HK-2 (cell line): ENCODE results near the gene ALPI.

ENCODE experiments used
- DNase-seq: peaks from one replicate; pipeline ENCODE4 v3.0.0-alpha.2; 2018; ENCODE audit not compliant: unreplicated experiment

Gene ALPI

DNA sequence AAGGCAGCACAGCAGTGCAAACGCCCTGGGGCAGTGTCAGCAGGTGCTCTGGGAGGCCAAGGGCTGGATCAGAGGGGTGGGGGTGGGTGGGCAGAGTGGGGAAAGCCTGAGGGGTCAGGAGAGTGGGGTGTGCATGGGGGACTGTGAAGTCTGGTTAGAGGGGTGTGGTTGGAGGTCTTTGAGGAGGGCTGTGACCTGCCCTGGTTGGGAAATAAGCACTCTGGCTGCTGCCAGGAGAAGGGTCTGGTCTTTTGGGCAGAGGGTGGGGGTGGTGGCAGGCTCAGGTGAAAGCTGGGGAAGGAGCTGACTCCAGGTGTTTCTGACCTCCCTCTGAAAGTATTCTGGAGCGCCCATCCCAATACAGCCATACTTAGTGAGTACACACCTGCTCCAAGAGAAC lies 4.2 kb downstream of the ALPI start:
- no peak for DNase-seq

DNA sequence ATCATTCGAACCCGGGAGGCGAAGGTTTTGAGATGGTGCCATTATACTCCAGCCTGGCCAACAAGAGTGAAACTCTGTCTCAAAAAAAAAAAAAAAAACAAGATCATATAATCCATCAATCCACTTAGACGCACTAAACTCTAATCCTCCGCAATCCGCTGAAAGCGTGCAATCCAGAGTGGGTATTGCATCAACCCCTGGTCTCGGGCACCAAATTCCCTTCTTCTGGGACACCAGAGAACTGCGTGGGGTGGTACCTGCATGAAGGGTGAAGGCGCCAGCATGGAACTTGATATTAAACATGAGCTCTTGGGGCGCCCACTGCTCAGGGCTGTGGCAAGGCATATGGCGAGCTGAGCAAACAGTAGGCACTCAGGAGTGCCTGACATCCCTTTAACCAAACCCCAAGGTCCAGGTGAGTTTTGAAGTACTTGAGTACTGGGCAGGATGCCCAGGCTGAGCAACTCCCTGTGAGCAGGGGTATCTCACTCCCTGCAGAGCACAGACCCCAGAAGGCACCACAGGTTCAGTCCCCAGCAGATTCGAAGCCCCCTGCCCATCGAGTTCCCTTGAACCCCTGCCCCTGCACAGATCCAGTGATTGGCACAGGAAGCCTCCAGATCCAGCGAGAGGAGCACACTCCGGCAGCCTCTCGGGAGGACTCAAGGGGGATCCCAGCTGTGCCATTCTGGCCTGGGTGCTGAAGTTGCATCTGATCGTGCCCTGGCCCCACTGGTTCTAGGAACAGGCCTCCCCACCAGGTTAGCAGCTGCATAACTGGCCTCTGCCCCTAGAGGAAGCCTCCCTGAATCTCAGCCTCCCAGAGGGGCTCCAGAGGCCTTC lies 8.0 kb downstream of the ALPI start:
- DNase-seq, result no peak

DNA sequence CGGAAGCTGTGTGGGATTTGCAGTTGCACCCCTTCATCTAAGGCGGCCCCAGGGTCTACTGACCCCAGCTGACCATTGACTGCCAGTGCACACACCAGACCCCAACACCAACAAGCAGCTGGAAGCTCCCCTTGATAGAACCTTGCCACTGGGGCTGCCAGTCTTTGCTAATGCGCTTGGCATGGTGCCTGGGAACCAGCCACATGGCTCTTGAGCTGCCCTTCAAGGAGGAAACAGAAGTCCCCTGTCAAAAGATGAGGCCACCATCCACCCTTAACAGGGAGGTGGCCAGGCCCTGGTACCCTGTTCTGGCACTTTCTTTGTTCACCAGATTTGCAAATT lies 8.6 kb downstream of the ALPI start:
- no peak for DNase-seq

DNA sequence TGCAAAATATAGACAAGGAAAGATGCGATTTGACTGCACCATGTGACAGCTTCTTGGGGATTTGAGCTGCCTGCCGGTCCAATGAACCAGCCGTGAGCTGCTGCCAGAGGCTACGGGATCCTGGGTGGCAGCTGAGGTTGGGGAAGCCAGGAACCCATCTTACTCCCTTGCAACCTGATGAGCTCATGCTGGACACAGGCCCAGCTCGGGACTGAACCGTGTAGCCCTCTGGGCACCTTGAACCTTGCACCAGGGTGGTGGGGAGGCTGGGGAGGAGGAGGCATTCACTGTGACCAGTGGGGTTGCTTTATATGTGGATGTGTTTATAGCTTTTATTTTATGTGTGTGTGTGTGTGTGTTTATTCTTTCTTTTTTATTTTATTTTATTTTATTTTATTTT lies 9.1 kb downstream of the ALPI start:
- DNase-seq, result no peak

DNA sequence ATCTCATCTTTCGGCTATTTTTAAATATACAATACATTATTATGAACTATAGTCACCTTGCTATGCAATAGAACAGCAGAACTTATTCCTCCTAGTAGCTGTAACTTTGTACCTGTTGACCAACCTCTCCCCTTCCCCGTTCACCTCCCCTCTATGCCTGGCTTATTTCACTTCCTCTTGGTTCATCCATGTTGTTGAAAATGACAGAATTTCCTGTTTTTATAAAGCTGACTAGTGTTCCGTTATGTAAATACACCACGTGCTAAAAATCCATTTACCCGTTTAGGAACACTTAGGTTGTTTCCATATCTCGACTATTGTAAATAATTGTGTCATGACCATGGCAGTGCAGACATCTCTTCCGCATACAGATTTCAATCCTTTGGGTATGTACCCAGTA lies 10.3 kb downstream of the ALPI start:
- DNase-seq, result no peak

DNA sequence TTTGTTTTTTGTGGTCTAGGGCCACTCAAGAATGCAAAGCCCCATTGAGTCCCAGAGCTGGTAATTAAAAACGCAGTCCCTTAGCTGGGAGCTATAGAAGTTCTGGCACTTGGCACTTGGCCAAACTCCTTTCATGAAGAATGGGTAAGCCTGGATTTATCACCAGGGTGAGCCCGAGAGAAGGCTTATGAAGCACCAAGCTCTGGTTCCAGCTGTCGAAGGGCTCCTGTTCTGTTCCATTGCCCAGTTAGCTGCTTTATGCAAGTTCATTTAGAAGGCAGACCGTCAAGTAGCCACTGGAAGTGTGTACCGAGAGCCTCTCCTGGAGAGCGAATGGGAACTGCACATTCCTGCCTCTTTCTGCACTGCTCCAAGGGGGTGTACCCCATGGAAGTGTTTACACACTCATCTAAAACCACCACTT lies 17.5 kb downstream of the ALPI start:
- DNase-seq, result no peak

DNA sequence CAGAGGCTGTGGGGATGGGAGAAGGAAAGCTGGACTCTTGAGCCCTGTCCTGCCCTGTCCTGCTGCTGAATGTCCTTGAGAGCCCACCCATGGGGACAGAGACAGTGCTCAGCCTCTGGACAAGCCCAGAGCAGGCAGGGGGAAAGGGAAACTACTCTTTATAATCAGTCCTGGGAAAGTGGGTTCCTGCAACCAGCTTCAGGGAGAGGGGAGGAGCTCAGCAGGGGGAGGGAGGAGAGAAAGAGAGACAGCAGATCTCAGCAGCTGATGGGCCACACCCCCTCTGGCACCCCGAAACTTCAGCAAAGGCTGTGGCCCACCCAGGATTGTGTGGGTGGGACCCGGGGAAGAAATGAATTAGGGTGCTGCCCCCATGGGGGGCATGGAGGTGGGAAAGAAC lies 20.1 kb downstream of the ALPI start:
- no peak for DNase-seq

DNA sequence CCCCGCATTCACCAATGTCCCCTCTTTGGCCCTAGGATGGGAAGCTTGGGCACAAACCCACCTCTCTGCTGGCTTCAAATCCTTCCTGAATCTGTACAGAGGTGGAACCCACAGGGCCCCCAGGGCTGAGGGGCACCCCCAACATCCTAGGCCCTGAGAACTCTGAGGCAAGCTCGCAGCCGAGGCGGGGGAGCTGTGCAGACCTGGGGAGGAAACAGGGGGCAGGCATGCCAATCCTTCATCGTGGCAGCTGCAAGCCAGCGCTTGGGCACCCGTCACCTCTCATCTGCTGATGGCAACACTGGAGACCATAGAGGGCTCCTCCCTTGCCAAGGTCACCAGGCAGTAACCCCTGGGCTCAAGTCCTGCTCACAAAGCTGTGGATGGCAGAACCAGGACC lies 20.8 kb downstream of the ALPI start:
- DNase-seq, result no peak

DNA sequence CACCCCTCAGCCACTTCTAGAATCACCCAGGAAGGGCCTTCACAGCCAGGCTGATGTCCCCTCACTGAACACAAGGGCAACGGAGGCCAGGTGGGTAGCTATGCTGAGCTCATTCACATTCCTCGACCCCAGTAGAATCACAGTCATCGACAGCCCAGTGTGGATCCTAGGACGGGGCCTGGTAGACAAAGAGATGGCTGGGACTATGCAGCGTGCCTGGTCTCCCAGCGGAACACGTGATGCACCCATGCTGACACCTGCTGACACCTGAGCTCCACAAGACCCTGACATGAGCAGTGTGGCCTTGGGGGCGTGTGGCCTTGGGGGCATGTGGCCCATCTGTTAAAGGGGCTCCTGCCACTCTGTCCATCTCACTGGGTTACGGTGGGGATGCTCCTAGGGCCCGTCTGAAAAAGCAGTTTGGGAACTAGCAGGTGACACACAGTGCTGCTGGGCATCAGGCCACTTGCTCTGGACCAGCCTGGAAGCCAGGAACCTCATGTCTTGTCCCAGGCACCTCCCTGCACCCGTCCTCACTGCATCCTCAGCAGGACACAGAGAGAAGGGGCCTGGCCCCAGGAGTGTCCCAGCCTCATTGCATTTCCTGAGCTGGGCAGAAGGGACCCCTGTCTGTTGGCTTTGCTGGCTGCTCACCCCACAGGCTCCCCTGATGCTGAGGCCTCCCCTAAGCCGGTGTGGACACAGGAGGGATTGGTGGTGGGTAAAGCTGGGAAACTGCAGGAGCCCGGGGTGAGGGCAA lies 22.0 kb downstream of the ALPI start:
- no peak for DNase-seq

DNA sequence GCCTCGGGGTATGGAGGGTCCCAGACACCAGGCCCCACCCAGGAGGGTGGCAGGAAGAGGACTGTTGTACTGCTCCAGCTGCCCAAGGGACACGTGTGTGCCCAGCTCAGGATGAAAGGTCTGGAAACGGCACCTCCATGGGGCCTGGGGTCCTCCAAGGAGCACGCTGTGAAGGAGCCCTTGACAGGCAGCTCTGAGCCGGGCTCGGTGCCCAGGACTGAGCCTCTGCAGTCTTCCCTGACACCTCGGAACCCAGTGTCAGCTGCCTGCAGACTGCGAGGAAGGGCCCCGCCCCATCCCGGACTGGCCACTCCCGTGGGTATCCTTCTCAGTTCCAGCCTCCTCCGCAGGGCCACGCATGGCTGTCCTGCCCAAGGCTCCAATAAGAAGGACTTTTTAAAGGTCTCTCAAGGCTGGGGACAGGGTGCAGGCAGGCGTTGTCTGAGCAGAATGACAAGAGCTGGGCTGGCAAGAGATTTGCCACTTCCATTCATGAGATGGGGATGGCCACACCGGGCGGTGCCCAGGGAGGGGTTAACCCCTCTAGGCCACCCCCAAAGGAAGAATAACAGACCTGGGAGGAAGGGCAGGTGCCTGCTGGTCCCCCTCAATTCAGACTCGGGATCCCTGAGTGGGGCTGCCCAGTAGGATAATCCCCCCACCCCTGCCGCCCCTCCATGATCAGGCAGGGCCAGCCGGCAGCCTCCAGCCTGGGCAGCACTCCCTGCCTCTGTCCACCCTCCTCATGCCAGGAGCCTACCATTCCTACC lies 22.8 kb downstream of the ALPI start:
- no peak for DNase-seq

DNA sequence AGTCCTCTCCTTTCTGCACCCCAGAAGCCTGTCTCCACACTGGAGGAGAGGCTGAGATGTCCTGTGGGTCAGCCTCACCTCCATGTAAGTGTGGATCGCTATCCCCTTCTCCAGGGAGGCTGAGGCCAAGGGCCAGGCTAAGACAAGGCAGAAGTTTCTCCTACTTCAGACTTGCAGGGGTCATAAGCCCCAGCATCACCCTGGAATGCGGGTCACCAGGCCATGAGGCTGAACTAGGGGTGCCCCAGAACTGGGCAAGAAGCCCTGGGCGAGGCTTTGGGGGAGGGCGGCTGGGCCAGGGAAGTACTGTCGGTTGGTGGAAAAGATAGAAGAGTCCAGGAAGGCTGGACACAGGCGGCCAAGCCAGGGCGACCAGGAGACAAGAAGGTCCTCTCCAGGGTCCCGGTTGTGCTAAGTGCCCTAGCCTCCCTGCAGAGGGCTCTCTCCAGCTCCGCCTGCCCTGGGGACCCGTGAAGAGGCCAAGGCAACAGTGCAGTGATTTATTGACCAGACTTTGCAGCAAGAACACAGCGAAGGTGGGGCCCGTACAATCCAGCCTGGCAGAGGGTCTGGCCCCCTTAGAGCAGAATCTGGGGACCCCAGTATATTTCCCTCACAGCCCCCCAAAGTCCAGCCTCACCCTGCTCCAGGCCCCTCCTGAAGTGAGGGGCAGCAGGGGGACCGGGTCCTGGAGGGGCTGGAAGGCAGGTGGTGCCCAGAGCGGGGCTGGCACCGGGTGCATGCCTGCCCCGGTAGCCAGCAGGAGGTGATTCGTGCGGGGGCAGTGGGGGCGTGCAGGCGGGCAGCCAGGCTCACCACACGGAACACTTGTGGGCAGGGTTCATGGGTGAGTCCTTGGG lies 23.6 kb downstream of the ALPI start:
- no peak for DNase-seq

DNA sequence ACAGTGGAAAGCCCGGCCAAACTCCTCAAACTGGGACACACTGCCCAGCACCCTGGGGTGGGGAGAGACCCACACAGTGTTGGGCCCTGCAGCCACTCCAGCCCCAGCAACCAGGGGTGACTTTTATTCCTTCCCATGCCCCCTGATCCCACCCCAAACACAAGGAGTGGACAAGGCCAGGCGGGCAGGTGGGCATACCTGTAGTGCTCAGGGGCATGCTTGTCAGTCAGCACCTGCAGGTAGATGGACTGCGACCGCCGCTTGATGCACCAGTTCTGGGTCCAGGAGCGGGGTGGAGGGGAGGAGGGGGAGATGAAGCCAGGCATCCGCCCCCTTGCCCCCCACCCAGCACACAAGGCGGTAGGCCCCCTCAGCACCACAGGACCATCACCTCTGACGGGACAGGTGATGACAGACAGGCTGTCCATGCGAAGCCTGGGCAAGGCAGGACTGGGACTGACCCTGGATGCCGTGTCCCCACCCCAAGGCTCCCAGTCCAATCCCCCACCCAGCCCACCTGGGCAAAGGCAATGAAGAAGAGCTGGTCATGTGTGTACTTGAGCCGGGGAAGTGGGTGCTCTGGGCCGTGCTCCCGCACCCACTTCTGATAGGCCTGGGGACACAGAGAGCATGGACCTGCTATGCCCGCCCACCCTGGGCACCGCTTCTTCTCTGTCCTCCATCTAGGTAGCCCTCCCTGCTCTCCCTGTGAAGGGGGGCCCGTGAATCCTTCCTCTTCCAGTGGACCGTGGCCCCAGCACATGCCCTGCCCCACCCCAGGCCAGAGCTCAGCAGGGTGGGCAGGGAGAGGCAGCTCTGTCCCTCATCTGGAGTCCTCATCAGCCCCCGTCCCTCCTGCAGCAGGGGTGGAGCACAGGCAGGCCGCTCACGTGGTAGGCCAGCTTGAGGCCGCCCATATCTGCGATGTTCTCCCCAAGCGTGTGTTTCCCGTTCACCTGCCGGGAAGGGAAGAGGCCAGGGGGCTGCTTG lies 24.5 kb downstream of the ALPI start:
- no peak for DNase-seq

DNA sequence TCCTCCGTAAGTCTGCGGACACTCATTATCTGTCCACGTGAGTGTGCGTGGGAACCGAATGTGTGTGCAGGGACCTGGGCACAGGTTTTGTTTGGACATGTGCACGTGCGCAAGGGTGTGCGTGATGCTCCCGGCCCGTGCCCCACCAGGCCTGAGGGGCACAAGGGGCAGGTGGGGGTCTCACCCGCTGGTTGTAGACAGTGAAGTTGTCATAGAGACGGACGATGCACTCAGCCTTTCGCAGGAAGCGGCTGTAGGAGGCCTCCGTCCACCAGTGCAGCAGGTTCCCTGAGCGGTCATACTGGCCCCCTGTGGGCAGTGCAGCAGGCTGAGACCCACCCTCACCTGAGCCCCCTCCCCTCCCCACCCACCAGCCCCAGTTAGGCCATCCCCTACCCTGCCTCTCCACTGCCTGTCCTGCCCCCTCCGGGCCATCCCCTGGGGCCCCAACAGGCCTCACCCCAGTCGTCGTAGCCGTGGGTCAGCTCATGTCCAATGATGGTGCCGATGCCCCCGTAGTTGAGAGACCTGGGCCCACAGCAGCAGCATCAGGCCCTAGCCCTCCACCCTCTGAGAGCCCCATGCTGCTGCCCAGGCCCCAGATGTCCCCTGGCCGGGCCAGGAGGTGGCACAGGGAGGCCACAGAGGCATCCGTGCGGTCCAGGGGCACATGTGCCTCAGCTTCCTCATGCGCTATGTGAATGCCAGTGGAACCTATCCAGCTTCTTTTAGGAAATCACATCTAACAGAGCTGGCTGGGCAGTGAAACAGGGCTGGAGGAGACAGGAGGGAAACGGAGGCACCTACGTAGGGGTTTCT lies 25.6 kb downstream of the ALPI start:
- DNase-seq, result no peak

DNA sequence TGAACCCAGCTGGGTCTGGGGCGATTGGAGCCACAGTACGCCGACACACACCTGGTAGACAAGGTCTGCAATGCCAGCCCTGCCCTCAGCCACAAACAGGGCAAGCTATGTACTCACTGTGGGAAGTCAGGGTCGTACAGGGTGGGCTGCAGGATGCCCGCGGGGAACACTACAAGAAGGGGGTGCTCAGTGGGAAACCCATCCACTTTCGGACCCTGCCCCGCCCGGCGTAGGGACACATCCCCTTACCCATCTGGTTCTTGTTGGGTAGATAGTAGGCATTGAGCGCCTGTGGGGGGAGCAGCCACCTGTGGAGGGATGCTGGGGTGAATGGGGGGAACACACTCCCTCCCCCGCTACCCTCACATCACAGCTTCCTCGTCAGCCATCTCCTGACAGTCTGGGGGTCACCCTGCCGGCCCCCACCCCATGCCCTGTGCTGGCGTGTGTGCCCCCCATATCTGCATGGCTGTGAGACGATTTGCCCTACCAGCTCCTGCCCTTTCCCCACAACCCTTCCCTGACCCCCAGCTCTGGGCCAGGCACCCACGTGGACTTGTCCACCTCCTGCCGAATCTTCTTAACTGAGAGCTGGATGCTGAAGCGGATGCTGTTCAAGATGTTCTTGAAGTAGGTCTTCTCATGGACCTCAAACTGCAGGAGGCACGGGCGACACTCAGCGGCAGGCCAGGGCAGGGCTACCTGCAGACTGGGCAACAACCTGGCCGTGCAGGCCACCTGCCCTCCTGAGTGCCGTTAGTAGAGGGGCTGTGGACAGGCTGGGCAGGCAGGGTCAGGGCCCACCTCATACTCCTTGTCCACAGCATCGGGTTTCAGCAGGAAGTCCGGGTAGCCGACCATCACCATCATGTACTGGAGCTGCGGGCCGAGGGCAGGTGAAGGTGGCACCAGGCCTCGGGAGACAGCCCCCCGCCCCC lies 26.6 kb downstream of the ALPI start:
- no peak for DNase-seq

DNA sequence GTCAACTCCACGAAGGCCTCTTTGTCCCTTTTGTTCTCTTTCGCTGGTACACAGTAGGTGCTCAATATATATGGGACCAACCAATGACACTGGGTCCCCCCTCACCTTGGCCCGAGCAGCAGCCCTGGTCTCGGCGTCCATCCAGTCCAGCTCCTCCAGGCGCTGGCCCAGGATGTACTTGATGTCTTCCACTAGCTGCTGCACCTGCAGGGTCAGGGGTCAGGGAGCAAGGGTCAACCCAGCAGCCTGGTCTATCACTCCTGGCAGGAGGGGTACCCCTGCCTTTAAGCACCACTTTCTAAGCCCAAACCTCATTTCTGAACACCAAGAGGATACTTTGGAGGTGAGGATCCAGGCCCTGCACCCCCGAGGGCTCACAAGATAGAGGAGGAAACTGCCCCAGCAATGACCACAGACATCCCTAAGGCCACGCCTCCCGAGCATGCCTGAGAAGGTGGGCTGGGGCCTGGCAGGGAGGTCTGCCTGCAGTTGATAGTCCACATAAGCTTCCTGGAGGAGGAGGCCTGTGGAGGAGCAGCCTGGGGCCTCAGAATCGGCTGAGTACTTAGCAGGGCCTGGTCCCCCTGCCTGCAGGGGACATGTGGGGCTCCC lies 27.5 kb downstream of the ALPI start:
- DNase-seq, result no peak

DNA sequence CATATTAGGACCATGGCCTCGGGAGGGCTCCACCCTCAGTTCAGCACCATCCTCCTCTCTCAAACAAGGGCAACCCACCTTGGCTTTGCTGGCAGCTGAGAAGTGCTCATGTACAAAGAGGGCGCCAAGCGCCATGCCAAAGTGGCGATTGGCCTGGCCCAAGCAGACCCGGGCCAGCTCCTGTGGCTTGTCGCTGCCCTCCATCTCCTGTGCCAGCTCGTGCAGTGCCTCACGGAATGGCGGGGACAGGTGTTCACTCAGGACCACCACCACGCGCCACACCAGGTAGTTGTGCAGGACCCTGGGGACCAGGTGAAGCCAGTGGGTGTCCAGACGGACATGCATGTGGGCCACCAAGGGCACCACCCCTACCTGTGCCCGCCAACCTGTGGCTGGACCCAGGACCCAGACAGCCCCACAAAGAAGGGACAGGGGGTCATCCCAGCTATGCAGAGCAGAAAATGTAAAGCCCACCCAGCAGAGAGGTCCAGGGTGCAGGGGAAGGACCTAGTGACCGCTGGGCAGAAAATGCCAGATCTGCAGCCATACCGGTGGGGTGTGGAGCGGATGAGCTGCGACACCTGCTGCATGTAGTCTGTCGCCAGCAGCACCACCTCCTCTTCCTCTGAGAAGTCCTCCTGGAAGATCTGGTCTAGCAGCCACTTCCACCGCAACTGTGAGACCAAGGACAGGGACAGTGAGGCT lies 28.1 kb downstream of the ALPI start:
- DNase-seq, result no peak

DNA sequence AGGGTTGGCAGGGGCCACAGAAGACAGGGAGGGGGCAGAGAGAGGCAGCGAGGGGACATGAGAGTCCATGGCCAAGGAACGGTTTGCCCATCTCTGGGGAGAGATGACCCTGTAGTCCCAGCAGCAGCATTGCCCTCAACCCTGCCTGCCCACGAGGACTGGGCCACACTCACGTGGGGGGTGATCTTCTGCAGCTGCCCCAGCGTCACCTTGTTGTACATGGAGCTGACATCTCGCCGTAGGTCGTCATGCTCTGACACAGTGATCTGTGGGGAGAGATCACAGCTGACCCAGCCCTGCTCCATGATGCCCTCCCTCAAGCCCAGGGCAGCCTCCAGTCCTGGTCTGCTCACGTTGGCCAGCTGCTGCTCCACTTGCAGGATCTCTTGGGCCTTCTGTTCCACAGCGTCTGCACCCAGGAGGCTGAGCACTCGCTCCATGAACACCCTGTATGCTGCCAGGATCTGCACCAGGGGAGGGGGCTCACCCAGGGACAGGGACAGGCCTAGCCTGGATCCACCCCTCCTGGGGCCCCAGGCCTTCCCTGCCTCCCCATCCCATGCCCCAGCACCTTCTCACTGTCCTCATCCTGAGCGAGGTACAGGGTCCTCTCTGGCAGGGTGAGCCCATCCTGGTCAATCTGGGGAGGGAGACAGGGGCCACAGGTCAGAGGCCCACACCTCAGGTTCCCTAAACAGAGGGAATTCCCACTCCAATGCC lies 28.8 kb downstream of the ALPI start:
- DNase-seq, result no peak
